HG03565 (cell line): ENCODE results near the gene RSL24D1.

ENCODE experiments used
- ATAC-seq: cut with Tn5 transposase; IDR thresholded peaks from one replicate; pipeline ENCODE4 v1.9.1; 2021; ENCODE audit warnings: mild to moderate bottlenecking, moderate library complexity; ENCODE audit not compliant: unreplicated experiment

RSL24D1 gene

GRCh38 chr15:55196458-55197361 is at the start of gene RSL24D1:
RSL24D1 (minus strand) TSS chr15:55196941; CDS start chr15:55196890, 51 bp downstream.
- ATAC-seq: peak; percentile 94

GRCh38 chr15:55245059-55245458 is 48.3 kb upstream of the RSL24D1 start:
- ATAC-seq: no peak

- no peak for ATAC-seq
Observed at GRCh38 chr15:55241891-55242290, 45.1 kb upstream of the RSL24D1 start.

- ATAC-seq: no peak
Observed at GRCh38 chr15:55241186-55241585, 44.4 kb upstream of the RSL24D1 start.

- ATAC-seq: no peak
Observed at GRCh38 chr15:55240125-55240760, 43.5 kb upstream of the RSL24D1 start.

- ATAC-seq: no peak
Observed at GRCh38 chr15:55239440-55240124, 42.8 kb upstream of the RSL24D1 start.

GRCh38 chr15:55238877-55239276 is 42.1 kb upstream of the RSL24D1 start:
- ATAC-seq: no peak

GRCh38 chr15:55237219-55238130 is 40.7 kb upstream of the RSL24D1 start:
- no peak for ATAC-seq

GRCh38 chr15:55235546-55236036 is 38.9 kb upstream of the RSL24D1 start:
- no peak for ATAC-seq

- no peak for ATAC-seq
Observed at GRCh38 chr15:55234800-55235104, 38.0 kb upstream of the RSL24D1 start.

GRCh38 chr15:55234104-55234799 is 37.5 kb upstream of the RSL24D1 start:
- ATAC-seq: no peak

- ATAC-seq: no peak
Observed at GRCh38 chr15:55231455-55231854, 34.7 kb upstream of the RSL24D1 start.

- ATAC-seq: no peak
Observed at GRCh38 chr15:55230953-55231352, 34.2 kb upstream of the RSL24D1 start.

- ATAC-seq: no peak
Observed at GRCh38 chr15:55230051-55230670, 33.4 kb upstream of the RSL24D1 start.

GRCh38 chr15:55226127-55226526 is 29.4 kb upstream of the RSL24D1 start:
- no peak for ATAC-seq

- peak; percentile 46 for ATAC-seq
Observed at GRCh38 chr15:55224892-55225291, 28.2 kb upstream of the RSL24D1 start.

GRCh38 chr15:55222588-55222987 is 25.8 kb upstream of the RSL24D1 start:
- peak; percentile 52 for ATAC-seq

- ATAC-seq: peak; percentile 32
Observed at GRCh38 chr15:55221090-55222011, 24.6 kb upstream of the RSL24D1 start.
